ENCODE results near the gene TBC1D10B. TPM values are rescaled to one million over a fixed set of nuclear protein-coding genes. Genes with fewer than 3 reads are reported as not detected.

Gene TBC1D10B
- total and polyA plus RNA-seq, 12 donors: 17.0 to 67.7 (median 44.2) TPM

- DNase-seq: peak in 4 of 7 donors; percentile 53 to 65 (median 62)
Measured at GRCh38 chr16:30368122-30368791, 2.0 kb downstream of the TBC1D10B start.

GRCh38 chr16:30367349-30368009 lies 2.8 kb downstream of the TBC1D10B start:
- intact Hi-C loops (cut with DNase I): no loop called here
- peaks cover 23 to 39% of the 10 kb centered on the region in 2 donors for H3K4me1 ChIP-seq (replicated peaks in 1 of 2)

More at GRCh38 chr16:30368122-30368791, 2.0 kb downstream of the TBC1D10B start:
- H3K27me3 ChIP-seq: no peaks in the 10 kb centered on the region
- peak overlapping the region in 3 of 5 donors; percentile 10 to 98 (median 80) for H3K27ac ChIP-seq
- intact Hi-C loops (cut with DNase I): no loop called here
- peak overlapping the region in 2 of 4 donors; percentile 86 to 98 for H3K4me3 ChIP-seq
- H3K36me3 ChIP-seq (replicated peaks in 1 of 2): peaks cover 0 to 29% of the 10 kb centered on the region in 2 donors
- H3K9me3 ChIP-seq (replicated peaks in 1 of 3): no peaks in the 10 kb centered on the region
- TF ChIP-seq CTCF (IDR thresholded peaks at IDR 0.05) (no peak), POLR2A (IDR thresholded peaks at IDR 0.05) (peak in 1 of 2 donors; percentile 36)
- H3K4me1 ChIP-seq (replicated peaks in 1 of 2): peaks cover 23 to 39% of the 10 kb centered on the region in 2 donors
- WGBS, 4 donors: 4 to 8% (median 6%) methylated on average over 7 to 8 of the region's 8 CpGs

GRCh38 chr16:30366511-30366910 lies 3.8 kb downstream of the TBC1D10B start:
- H3K9me3 ChIP-seq (replicated peaks in 1 of 3): no peaks in the 10 kb centered on the region
- WGBS, 4 donors: 83 to 97% (median 89%) methylated on average over 4 of the region's 4 CpGs
- H3K27ac ChIP-seq: no peak overlapping the region
- H3K4me1 ChIP-seq (replicated peaks in 1 of 2): peaks cover 23 to 38% of the 10 kb centered on the region in 2 donors
- intact Hi-C loops (cut with DNase I): no loop called here
- peaks cover 0 to 40% of the 10 kb centered on the region in 2 donors for H3K36me3 ChIP-seq (replicated peaks in 1 of 2)
- no peaks in the 10 kb centered on the region for H3K27me3 ChIP-seq
- TF ChIP-seq POLR2A (IDR thresholded peaks at IDR 0.05): no peak
- no peak for TF ChIP-seq CTCF (IDR thresholded peaks at IDR 0.05)
- H3K4me3 ChIP-seq: no peak overlapping the region
- no peak for DNase-seq

More at GRCh38 chr16:30367349-30368009, 2.8 kb downstream of the TBC1D10B start:
- TF ChIP-seq CTCF (IDR thresholded peaks at IDR 0.05) (no peak), POLR2A (IDR thresholded peaks at IDR 0.05) (no peak)
- peak overlapping the region in 1 of 4 donors; percentile 98 for H3K4me3 ChIP-seq
- DNase-seq: peak in 1 of 7 donors; percentile 31
- H3K9me3 ChIP-seq (replicated peaks in 1 of 3): no peaks in the 10 kb centered on the region
- H3K36me3 ChIP-seq (replicated peaks in 1 of 2): peaks cover 0 to 36% of the 10 kb centered on the region in 2 donors
- peak overlapping the region in 2 of 5 donors; percentile 80 to 98 for H3K27ac ChIP-seq
- WGBS, 4 donors: 46 to 70% (median 62%) methylated on average over 9 to 10 of the region's 10 CpGs
- no peaks in the 10 kb centered on the region for H3K27me3 ChIP-seq

GRCh38 chr16:30365200-30365599 lies 5.1 kb downstream of the TBC1D10B start:
- Histone ChIP-seq H3K27ac (no peak overlapping the region), H3K9me3 (replicated peaks in 1 of 3) (no peaks in the 10 kb centered on the region), H3K4me3 (no peak overlapping the region), H3K27me3 (no peaks in the 10 kb centered on the region), H3K4me1 (replicated peaks in 1 of 2) (peaks cover 20 to 33% of the 10 kb centered on the region in 2 donors), H3K36me3 (replicated peaks in 1 of 2) (peaks cover 0 to 44% of the 10 kb centered on the region in 2 donors)
- DNase-seq: no peak
- intact Hi-C loops (cut with DNase I): no loop called here
- 75 to 83% (median 83%) methylated on average over 4 to 10 of the region's 10 CpGs for WGBS, 4 donors
- no peak for TF ChIP-seq CTCF (IDR thresholded peaks at IDR 0.05)
- no peak for TF ChIP-seq POLR2A (IDR thresholded peaks at IDR 0.05)

Measured in adrenal gland (tissue), 12 donors.